ENCODE measurements around the gene CARD14.

CARD14 gene

DNA sequence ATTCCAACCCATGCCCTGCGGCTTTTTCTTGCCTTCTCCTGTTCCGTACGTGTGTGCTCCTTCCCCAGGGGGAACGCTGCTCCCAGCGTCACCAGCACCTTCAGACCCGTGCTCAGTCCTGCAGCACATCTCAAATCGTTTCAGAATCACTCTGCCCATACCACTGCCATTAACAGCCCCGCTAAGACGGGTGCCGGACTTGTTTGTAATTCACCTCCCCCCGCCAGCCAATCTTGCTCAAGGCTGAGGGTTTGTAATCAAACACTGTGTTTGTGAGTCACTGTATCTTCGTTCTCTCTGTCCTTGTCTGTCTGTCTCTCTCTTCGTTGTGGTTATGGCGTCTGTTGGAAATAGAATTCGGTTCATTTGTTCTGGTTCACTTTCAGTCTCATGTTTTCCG is 17.3 kb downstream of the CARD14 start:
- no peak overlapping the region; the same call in 1 of the 2 replicates for H3K27ac ChIP-seq
- TF ChIP-seq, protein P1, sequence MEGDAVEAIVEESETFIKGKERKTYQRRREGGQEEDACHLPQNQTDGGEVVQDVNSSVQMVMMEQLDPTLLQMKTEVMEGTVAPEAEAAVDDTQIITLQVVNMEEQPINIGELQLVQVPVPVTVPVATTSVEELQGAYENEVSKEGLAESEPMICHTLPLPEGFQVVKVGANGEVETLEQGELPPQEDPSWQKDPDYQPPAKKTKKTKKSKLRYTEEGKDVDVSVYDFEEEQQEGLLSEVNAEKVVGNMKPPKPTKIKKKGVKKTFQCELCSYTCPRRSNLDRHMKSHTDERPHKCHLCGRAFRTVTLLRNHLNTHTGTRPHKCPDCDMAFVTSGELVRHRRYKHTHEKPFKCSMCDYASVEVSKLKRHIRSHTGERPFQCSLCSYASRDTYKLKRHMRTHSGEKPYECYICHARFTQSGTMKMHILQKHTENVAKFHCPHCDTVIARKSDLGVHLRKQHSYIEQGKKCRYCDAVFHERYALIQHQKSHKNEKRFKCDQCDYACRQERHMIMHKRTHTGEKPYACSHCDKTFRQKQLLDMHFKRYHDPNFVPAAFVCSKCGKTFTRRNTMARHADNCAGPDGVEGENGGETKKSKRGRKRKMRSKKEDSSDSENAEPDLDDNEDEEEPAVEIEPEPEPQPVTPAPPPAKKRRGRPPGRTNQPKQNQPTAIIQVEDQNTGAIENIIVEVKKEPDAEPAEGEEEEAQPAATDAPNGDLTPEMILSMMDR (conservative IDR thresholded peaks at IDR 0.05) = no peak

DNA sequence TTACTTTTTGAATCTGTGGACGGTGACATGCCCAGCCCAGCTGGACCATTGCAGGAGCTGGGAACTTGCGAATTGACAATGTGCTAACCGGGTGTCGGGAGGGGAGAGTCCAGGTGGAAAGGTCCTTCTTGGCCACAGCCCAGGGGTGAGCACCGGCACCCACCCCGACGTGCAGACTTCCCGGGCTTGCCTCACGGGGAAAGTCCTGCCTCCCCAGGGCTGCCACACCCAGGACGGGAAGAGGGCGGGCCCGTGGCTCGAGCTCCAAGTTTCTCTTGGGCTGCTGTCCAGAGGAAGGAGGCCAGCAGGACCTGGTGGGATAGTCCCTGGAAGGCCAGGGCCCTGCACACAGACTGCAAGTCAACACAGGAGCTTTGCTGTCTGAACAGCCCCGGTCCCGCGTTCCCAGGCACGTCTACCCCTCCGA is 17.7 kb downstream of the CARD14 start:
- H3K27ac ChIP-seq = no peak overlapping the region; the same call in 1 of the 2 replicates

DNA sequence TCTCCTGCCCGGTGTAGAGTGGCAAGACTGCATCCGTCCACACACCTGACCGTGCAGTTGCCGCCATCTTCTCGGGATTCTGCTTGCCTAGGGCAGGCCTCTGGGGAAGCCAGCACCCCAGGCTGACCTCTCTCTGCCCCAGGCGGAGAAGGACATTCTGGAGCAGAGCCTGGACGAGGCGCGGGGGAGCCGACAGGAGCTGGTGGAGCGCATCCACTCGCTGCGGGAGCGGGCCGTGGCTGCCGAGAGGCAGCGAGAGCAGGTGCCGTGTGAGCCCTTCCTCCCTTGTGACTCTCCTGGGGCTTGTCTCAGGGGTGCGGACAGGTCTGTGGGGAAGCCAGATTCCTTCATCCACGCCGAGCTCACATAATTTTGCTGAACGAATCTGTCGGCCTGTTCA is 19.8 kb downstream of the CARD14 start:
- no peak overlapping the region for H3K27ac ChIP-seq
- TF ChIP-seq, protein P1 (conservative IDR thresholded peaks at IDR 0.05) = no peak

More for the DNA sequence above, 17.7 kb downstream of the CARD14 start:
- TF ChIP-seq, protein P1 (conservative IDR thresholded peaks at IDR 0.05) = no peak

DNA sequence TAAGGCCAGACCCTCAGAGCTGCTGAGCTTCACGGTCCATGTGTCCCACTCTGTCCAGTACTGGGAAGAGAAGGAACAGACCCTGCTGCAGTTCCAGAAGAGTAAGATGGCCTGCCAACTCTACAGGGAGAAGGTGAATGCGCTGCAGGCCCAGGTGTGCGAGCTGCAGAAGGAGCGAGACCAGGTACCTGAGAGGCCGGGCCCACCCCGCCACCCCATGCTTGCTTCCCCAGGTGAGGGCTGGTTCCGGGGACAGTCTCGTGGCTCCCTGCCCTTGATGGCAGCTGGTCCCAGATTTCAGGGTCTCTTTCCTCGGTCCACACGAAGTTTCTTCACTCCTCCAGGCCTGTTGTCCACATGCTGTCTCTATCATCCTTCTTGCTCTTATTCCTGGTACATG is 20.9 kb downstream of the CARD14 start:
- TF ChIP-seq, protein P1 (conservative IDR thresholded peaks at IDR 0.05) = no peak
- H3K27ac ChIP-seq = peak overlapping the region; percentile 83

DNA sequence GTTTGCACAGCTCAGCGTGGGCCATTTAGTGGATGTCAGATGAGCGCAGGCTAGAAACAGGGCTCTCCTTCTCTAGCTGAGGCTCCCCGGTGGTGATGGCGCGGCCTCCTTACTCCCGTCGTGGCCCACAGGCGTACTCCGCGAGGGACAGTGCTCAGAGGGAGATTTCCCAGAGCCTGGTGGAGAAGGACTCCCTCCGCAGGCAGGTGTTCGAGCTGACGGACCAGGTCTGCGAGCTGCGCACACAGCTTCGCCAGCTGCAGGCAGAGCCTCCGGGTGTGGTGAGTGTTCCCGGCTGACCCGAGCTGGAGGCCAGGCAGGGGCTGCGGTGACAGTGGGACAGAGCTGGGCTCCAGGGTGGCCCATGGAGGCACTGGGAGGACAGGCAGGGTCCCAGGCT is 21.4 kb downstream of the CARD14 start:
- H3K27ac ChIP-seq = peak overlapping the region; percentile 83
- TF ChIP-seq, protein P1 (conservative IDR thresholded peaks at IDR 0.05) = 0 out of 2 replicates have a peak, but pooled peaks have one; percentile 7

DNA sequence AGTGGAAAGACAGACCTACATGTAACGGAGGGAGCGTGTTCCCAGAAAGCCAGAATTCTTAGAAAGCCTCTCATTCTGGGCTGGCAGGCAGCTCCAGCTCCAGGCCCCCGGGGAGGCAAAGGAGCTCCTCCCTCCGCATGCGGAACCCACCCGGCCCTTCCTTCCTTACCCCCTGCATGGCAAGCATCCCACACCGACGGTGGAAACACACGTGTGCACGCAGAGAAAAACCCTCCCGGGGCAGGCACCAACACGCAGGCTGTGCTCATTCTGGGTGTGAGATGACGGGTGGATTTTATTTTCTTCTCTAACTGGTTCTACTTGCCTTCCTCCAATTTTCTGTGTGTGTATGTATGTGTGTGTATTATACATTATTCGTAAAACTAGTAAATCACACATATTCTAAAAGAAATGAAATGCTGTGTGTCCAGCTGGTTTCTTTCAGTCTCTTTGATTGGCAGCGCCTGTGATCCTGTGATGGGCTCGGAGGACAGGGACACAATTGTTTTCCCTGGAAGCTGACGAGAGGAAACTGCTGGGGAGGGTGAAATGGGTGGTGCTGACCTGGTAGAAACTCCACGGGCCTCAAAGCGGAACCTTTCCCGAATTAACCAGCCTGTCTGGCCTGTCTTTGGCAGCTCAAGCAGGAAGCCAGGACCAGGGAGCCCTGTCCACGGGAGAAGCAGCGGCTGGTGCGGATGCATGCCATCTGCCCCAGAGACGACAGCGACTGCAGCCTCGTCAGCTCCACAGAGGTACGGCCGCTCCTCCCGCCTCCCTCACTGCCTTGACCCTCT is 22.2 kb downstream of the CARD14 start:
- TF ChIP-seq, protein P1 (conservative IDR thresholded peaks at IDR 0.05) = no peak
- peak overlapping the region; percentile 83 for H3K27ac ChIP-seq

DNA sequence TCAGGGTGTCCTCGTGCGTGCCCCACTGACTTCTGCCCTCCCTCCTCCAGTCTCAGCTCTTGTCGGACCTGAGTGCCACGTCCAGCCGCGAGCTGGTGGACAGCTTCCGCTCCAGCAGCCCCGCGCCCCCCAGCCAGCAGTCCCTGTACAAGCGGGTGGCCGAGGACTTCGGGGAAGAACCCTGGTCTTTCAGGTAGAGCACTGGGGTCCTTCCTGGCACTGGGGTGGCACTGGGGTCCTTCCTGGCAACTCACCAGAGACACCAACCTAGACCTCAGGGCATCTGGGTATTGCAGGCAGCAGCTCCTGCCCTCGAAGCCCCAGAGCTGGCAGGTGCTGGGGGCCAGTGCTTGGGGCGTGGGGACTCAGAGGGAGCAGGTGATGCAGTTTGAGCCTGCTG is 25.3 kb downstream of the CARD14 start:
- TF ChIP-seq, protein P1 (conservative IDR thresholded peaks at IDR 0.05) = no peak
- H3K27ac ChIP-seq = no peak overlapping the region
